ENCODE measurements around the gene GSTM1.
"Not testable (repeated sequence)": the region's sequence is repeated elsewhere in the genome, so short reads cannot be mapped to it uniquely, and the experiment has no call there.

Gene GSTM1

GRCh38 chr1:109697861-109698260, 10.2 kb downstream of the GSTM1 start:
- not testable (repeated sequence) for DNase-seq (ENCODE audit: low spot score)

GRCh38 chr1:109702940-109703339, 15.3 kb downstream of the GSTM1 start:
- DNase-seq (ENCODE audit: low spot score), result not testable (repeated sequence)

GRCh38 chr1:109704173-109704572, 16.6 kb downstream of the GSTM1 start:
- DNase-seq (ENCODE audit: low spot score), result no peak

GRCh38 chr1:109705411-109705810, 17.8 kb downstream of the GSTM1 start:
- DNase-seq (ENCODE audit: low spot score), result no peak

- not testable (repeated sequence) for DNase-seq (ENCODE audit: low spot score)
These were observed 21.3 kb downstream of the GSTM1 start for GRCh38 chr1:109708949-109709348.

GRCh38 chr1:109709822-109710221, 22.2 kb downstream of the GSTM1 start:
- not testable (repeated sequence) for DNase-seq (ENCODE audit: low spot score)

GRCh38 chr1:109711593-109712320, 24.1 kb downstream of the GSTM1 start, which contains the start of gene GSTM5:
Gene GSTM5 (plus strand): TSS chr1:109712251. CDS start chr1:109712313, 62 bp downstream.
- DNase-seq (ENCODE audit: low spot score), result not testable (repeated sequence)

- no peak for DNase-seq (ENCODE audit: low spot score)
These were observed 24.8 kb downstream of the GSTM1 start for GRCh38 chr1:109712321-109712864.

GRCh38 chr1:109713636-109714035, 26.0 kb downstream of the GSTM1 start:
- DNase-seq (ENCODE audit: low spot score), result no peak

- no peak for DNase-seq (ENCODE audit: low spot score)
These were observed 27.2 kb downstream of the GSTM1 start for GRCh38 chr1:109714661-109715372.

GRCh38 chr1:109716121-109716520, 28.5 kb downstream of the GSTM1 start:
- no peak for DNase-seq (ENCODE audit: low spot score)

- DNase-seq (ENCODE audit: low spot score), result no peak
These were observed 29.0 kb downstream of the GSTM1 start for GRCh38 chr1:109716570-109717090.

- DNase-seq (ENCODE audit: low spot score), result no peak
These were observed 30.1 kb downstream of the GSTM1 start for GRCh38 chr1:109717729-109718128.

- no peak for DNase-seq (ENCODE audit: low spot score)
These were observed 30.9 kb downstream of the GSTM1 start for GRCh38 chr1:109718495-109718894.

- no peak for DNase-seq (ENCODE audit: low spot score)
These were observed 31.8 kb downstream of the GSTM1 start for GRCh38 chr1:109719337-109719837.

- no peak for DNase-seq (ENCODE audit: low spot score)
These were observed 33.4 kb downstream of the GSTM1 start for GRCh38 chr1:109721042-109721441.

GRCh38 chr1:109721971-109722370, 34.4 kb downstream of the GSTM1 start:
- DNase-seq (ENCODE audit: low spot score), result no peak

GRCh38 chr1:109722908-109723691, 35.5 kb downstream of the GSTM1 start:
- DNase-seq (ENCODE audit: low spot score), result no peak

- DNase-seq (ENCODE audit: low spot score), result no peak
These were observed 37.3 kb downstream of the GSTM1 start for GRCh38 chr1:109724933-109725332.

- DNase-seq (ENCODE audit: low spot score), result no peak
These were observed 37.9 kb downstream of the GSTM1 start for GRCh38 chr1:109725510-109725909.

GRCh38 chr1:109726007-109726406, 38.4 kb downstream of the GSTM1 start:
- no peak for DNase-seq (ENCODE audit: low spot score)

All from CD4-positive, alpha-beta T cell treated with Interleukin-6 at 100 ng/mL for 8 hours (primary cell).